ENCODE measurements around the gene DYDC2. TPM values are rescaled to one million over a fixed set of nuclear protein-coding genes. Genes with fewer than 3 reads are reported as not detected.

Gene DYDC2
- total and polyA plus RNA-seq, 4 donors = 8.6 to 24.4 (median 19.5) TPM

GRCh38 chr10:80410122-80410521 is 53.5 kb downstream of the DYDC2 start:
- WGBS, 2 donors = 67 to 74% methylated on average over 2 of the region's 2 CpGs
- H3K4me1 ChIP-seq (ENCODE audit: control insufficient read depth in 5 of 5, insufficient read depth in 5 of 5, low read length in 5 of 5) = peaks cover 20 to 69% (median 36%) of the 10 kb centered on the region in 5 donors
- no peak for ATAC-seq (ENCODE audit: insufficient read depth, low FRiP score)
- DNase-seq = no peak
- no peaks in the 10 kb centered on the region for H3K36me3 ChIP-seq (ENCODE audit: control insufficient read depth in 4 of 4, insufficient read depth in 4 of 4, low read length in 4 of 4)
- H3K27ac ChIP-seq (ENCODE audit: low read depth in 1 of 2, low read length in 1 of 2) = peak overlapping the region in 1 of 2 donors; percentile 6
- no peaks in the 10 kb centered on the region for H3K27me3 ChIP-seq (ENCODE audit: control insufficient read depth in 3 of 3, insufficient read depth in 3 of 3, low read length in 2 of 3)
- no peak overlapping the region for H3K4me3 ChIP-seq
- TF ChIP-seq CTCF (IDR thresholded peaks at IDR 0.05; ENCODE audit: control extremely low read depth, extremely low read depth) = no peak
- H3K9ac ChIP-seq (ENCODE audit: insufficient read depth in 1 of 2, low read length in 2 of 2) = no peak overlapping the region
- H3K9me3 ChIP-seq (ENCODE audit: control insufficient read depth in 4 of 4, insufficient read depth in 3 of 4, low read length in 3 of 4) = no peaks in the 10 kb centered on the region

GRCh38 chr10:80410578-80411145 is 54.1 kb downstream of the DYDC2 start:
- TF ChIP-seq CTCF (IDR thresholded peaks at IDR 0.05; ENCODE audit: control extremely low read depth, extremely low read depth) = no peak
- 87% methylated on average over 5 of the region's 5 CpGs for WGBS, 2 donors
- H3K4me3 ChIP-seq = no peak overlapping the region
- no peak overlapping the region for H3K9ac ChIP-seq (ENCODE audit: insufficient read depth in 1 of 2, low read length in 2 of 2)
- no peaks in the 10 kb centered on the region for H3K27me3 ChIP-seq (ENCODE audit: control insufficient read depth in 3 of 3, insufficient read depth in 3 of 3, low read length in 2 of 3)
- no peaks in the 10 kb centered on the region for H3K9me3 ChIP-seq (ENCODE audit: control insufficient read depth in 4 of 4, insufficient read depth in 3 of 4, low read length in 3 of 4)
- ATAC-seq (ENCODE audit: insufficient read depth, low FRiP score) (no peak), DNase-seq (peak in 2 of 3 donors; percentile 45 to 51)
- peaks cover 20 to 75% (median 42%) of the 10 kb centered on the region in 5 donors for H3K4me1 ChIP-seq (ENCODE audit: control insufficient read depth in 5 of 5, insufficient read depth in 5 of 5, low read length in 5 of 5)
- H3K36me3 ChIP-seq (ENCODE audit: control insufficient read depth in 4 of 4, insufficient read depth in 4 of 4, low read length in 4 of 4) = no peaks in the 10 kb centered on the region
- H3K27ac ChIP-seq (ENCODE audit: low read depth in 1 of 2, low read length in 1 of 2) = no peak overlapping the region

GRCh38 chr10:80411267-80411668 is 54.7 kb downstream of the DYDC2 start:
- Histone ChIP-seq H3K9me3 (ENCODE audit: control insufficient read depth in 4 of 4, insufficient read depth in 3 of 4, low read length in 3 of 4) (no peaks in the 10 kb centered on the region), H3K4me1 (ENCODE audit: control insufficient read depth in 5 of 5, insufficient read depth in 5 of 5, low read length in 5 of 5) (peaks cover 20 to 81% (median 48%) of the 10 kb centered on the region in 5 donors), H3K9ac (ENCODE audit: insufficient read depth in 1 of 2, low read length in 2 of 2) (no peak overlapping the region), H3K27ac (ENCODE audit: low read depth in 1 of 2, low read length in 1 of 2) (no peak overlapping the region), H3K27me3 (ENCODE audit: control insufficient read depth in 3 of 3, insufficient read depth in 3 of 3, low read length in 2 of 3) (no peaks in the 10 kb centered on the region), H3K4me3 (no peak overlapping the region), H3K36me3 (ENCODE audit: control insufficient read depth in 4 of 4, insufficient read depth in 4 of 4, low read length in 4 of 4) (no peaks in the 10 kb centered on the region)
- DNase-seq = no peak
- WGBS, 2 donors = 71 to 85% methylated on average over 2 of the region's 2 CpGs
- no peak for ATAC-seq (ENCODE audit: insufficient read depth, low FRiP score)
- TF ChIP-seq CTCF (IDR thresholded peaks at IDR 0.05; ENCODE audit: control extremely low read depth, extremely low read depth) = no peak
